Activated T-cell treated with anti-CD3 and anti-CD28 coated beads, Interleukin-2, amount 50 U/mL, for 72 hours (primary cell): ENCODE data around the gene KLHL14. TPM values are rescaled to one million over a fixed set of nuclear protein-coding genes. Genes with fewer than 3 reads are reported as not detected.

ENCODE experiments used
- ATAC-seq, 2 donors: fragments of 150-1000 bp; cut with Tn5 transposase; replicated peaks in 1 of 2; 2 replicates each; pipeline ENCODE4 v1.10.0; 2021; ENCODE audit warnings: moderate library complexity in 2 of 2, mild to moderate bottlenecking in 1 of 2
- DNase-seq, 2 donors: peaks; one replicate each; pipeline ENCODE4 v3.0.0; 2021 to 2022; ENCODE audit warnings: mixed read lengths in 1 of 2
- H3K27ac Mint-ChIP-seq: one replicate; pipeline ENCODE4 v1.8.0; 2022; ENCODE audit warnings: mild to moderate bottlenecking, moderate library complexity, mixed read lengths
- H3K27me3 Mint-ChIP-seq: one replicate; pipeline ENCODE4 v1.8.0; 2022; ENCODE audit warnings: low read depth, mixed read lengths
- H3K36me3 Mint-ChIP-seq, 2 donors: one replicate each; pipeline ENCODE4 v1.8.0; 2022; ENCODE audit warnings: mixed read lengths in 2 of 2, mild to moderate bottlenecking in 1 of 2; ENCODE audit not compliant: insufficient read depth in 2 of 2
- H3K4me1 Mint-ChIP-seq: one replicate; pipeline ENCODE4 v1.8.0; 2022; ENCODE audit warnings: low read depth, mixed read lengths
- H3K4me3 Mint-ChIP-seq, 2 donors: one replicate each; pipeline ENCODE4 v1.8.0; 2022; ENCODE audit warnings: mild to moderate bottlenecking in 2 of 2, mixed read lengths in 2 of 2, moderate library complexity in 2 of 2
- H3K9me3 Mint-ChIP-seq, 2 donors: one replicate each; pipeline ENCODE4 v1.8.0; 2022; ENCODE audit warnings: mixed read lengths in 2 of 2
- total RNA-seq, 2 donors: library from RNA; stranded (reverse); gene quantifications; one replicate each; pipeline ENCODE4 v1.2.3, GENCODE V29; 2022

Gene KLHL14, protein sequence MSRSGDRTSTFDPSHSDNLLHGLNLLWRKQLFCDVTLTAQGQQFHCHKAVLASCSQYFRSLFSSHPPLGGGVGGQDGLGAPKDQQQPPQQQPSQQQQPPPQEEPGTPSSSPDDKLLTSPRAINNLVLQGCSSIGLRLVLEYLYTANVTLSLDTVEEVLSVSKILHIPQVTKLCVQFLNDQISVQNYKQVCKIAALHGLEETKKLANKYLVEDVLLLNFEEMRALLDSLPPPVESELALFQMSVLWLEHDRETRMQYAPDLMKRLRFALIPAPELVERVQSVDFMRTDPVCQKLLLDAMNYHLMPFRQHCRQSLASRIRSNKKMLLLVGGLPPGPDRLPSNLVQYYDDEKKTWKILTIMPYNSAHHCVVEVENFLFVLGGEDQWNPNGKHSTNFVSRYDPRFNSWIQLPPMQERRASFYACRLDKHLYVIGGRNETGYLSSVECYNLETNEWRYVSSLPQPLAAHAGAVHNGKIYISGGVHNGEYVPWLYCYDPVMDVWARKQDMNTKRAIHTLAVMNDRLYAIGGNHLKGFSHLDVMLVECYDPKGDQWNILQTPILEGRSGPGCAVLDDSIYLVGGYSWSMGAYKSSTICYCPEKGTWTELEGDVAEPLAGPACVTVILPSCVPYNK
- under 1 TPM in 1 of 2 donors, not detected in 1; 0.05 TPM for total RNA-seq

DNA sequence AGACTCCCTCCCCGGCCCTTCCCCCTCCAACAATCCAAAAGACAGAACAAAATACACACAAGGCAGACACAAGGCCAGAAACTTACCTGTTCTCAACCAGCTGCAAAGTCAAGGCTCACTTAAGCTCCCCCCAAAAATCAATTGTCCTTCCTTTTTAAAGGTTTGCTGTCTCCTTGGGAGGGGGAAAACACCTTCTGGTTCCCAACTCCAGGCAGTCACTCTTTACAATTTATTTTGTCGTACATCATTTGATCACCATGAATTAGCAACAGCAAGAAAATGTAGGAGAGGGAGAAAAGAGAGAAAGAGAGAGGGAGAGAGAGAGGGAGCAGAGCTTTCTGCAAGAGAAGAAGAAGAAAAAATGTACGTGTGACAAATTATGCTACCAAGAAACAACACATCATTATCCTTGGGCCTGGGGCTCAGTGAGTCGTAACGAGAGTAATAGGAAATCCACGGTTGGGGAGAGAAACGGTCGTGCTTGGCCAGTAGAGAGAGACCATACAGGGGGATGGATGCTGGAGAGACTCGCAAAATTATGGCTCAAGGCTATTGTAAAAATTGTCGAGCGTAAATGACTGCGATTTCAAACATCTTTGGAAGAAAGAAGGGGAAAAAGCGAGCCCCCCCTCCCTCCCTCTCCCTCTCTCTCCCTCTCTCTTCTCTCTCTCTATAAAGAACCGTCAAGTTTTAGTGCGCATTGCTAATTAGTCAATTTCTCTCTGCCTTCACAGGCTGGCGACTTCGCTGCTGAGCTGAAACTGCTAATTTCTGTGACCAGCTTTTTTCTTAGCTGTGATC lies at the start of gene KLHL14:
KLHL14 (minus strand) TSS at position 443 of the 801 bp plus-strand sequence. CDS start 2,432 bp downstream, outside the sequence.
- ATAC-seq (no peak), DNase-seq (no peak)
- Mint-ChIP-seq H3K4me3 (peak within 1 kb of the TSS; percentile 22 to 47), H3K4me1 (no peaks in the 10 kb centered on the region), H3K9me3 (no peaks in the 10 kb centered on the region), H3K27me3 (peaks cover 55% of the 10 kb centered on the region), H3K27ac (no peak within 1 kb of the TSS), H3K36me3 (no peaks in the 10 kb centered on the region)

DNA sequence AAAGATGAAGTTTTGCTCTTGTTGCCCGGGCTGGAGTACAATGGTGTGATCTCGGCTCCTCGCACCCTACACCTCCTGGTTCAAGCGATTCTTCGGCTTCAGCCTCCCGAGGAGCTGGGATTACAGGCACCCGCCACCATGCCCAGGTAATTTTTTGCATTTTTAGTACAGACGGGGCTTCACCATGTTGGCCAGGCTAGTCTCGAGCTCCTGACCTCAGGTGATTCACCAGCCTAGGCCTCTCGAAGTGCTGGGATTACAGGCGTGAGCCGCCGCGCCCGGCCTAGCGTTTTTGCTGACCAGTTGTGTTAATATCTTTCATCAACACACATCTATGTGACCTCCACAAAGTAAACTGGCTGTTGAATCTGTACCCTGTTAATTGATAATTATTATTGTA lies 49.4 kb upstream of the KLHL14 start:
- DNase-seq: no peak
- Mint-ChIP-seq H3K4me3 (no peak overlapping the region), H3K9me3 (no peaks in the 10 kb centered on the region), H3K4me1 (no peaks in the 10 kb centered on the region), H3K27me3 (no peaks in the 10 kb centered on the region), H3K27ac (no peak overlapping the region), H3K36me3 (no peaks in the 10 kb centered on the region)
- ATAC-seq: no peak

DNA sequence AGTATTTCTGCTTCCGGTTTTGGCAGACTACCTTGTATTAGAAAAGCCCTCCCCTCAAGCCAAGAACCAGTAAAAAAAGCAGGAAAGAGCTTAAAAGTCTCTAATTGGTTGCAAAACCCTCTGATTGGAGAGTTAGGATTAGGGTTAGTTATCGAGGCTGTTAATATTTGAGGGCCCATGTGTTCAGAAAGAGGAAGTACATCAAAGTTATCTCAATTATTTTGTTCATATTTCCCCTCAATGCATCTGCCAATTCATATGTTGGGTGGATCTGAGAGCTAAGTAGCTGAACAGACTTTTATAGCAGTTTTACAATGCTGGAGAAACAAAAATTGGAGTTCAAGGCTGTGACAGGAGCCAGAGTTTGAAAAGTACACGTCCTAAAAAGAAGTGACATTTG lies 43.1 kb upstream of the KLHL14 start:
- no peak overlapping the region for H3K4me3 Mint-ChIP-seq
- no peak for ATAC-seq
- no peak overlapping the region for H3K27ac Mint-ChIP-seq
- no peaks in the 10 kb centered on the region for H3K27me3 Mint-ChIP-seq
- H3K9me3 Mint-ChIP-seq: peaks cover 2 to 3% of the 10 kb centered on the region in 2 donors
- H3K4me1 Mint-ChIP-seq: no peaks in the 10 kb centered on the region
- H3K36me3 Mint-ChIP-seq: no peaks in the 10 kb centered on the region
- DNase-seq: no peak

DNA sequence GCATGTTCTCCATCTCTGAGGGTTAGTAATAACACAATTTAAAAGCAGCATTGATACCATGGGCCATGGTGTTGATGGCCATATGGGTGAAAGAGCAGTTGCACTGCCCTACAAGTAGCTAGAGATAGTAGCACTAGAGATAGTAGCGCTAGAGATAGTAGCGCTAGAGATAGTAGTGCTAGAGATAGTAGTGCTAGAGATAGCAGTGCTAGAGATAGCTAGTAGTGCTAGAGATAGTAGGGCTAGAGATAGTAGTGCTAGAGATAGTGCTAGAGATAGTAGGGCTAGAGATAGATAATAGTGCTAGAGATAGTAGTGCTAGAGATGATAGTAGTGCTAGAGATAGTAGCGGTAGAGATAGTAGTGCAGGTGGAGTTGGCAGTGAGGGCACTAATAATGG lies 39.5 kb upstream of the KLHL14 start:
- H3K36me3 Mint-ChIP-seq: no peaks in the 10 kb centered on the region
- H3K4me3 Mint-ChIP-seq: no peak overlapping the region
- H3K27ac Mint-ChIP-seq: no peak overlapping the region
- ATAC-seq (no peak), DNase-seq (no peak)
- H3K27me3 Mint-ChIP-seq: no peaks in the 10 kb centered on the region
- peaks cover 2 to 3% of the 10 kb centered on the region in 2 donors for H3K9me3 Mint-ChIP-seq
- no peaks in the 10 kb centered on the region for H3K4me1 Mint-ChIP-seq

DNA sequence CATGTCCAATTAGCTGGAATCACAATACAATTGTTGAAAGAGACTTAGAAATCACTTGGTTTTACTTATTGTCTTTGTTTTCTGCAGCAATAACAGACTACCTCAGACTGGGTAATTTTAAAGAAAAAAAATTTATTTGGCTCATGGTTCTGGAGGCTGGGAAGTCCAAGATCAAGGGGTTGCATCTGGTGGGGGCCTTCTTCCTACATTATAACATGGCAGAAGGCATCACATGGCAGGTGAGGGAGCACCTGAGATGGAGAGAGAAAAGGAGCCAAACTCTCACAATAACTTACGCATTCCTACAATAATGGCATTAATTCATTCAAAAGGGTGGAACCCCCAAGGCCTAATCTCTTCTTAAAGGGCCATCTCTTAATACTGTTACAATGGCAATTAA lies 37.5 kb upstream of the KLHL14 start:
- ATAC-seq: no peak
- Mint-ChIP-seq H3K27ac (no peak overlapping the region), H3K9me3 (peaks cover 2 to 3% of the 10 kb centered on the region in 2 donors), H3K27me3 (no peaks in the 10 kb centered on the region), H3K36me3 (no peaks in the 10 kb centered on the region), H3K4me1 (no peaks in the 10 kb centered on the region), H3K4me3 (no peak overlapping the region)
- DNase-seq: no peak

DNA sequence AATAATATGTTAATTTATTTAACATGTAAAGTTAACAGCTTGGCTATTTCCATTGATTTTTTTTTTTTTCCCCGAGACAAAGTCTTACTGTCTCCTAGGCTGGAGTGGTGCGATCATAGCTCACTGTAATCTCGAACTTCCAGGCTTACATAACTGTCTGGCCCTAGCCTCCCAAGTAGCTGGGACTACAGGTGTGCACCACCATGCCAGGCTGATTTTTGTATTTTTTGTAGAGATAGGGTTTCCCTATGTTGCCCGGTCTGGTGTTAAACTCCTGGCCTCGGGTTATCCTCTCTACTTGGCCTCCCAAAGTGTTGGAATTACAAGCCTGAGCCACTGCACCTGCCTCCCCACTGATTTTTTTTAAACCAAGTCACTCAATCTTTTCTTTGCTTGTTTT lies 32.5 kb upstream of the KLHL14 start:
- Mint-ChIP-seq H3K9me3 (no peaks in the 10 kb centered on the region), H3K4me1 (no peaks in the 10 kb centered on the region), H3K4me3 (no peak overlapping the region), H3K27me3 (no peaks in the 10 kb centered on the region), H3K36me3 (no peaks in the 10 kb centered on the region), H3K27ac (no peak overlapping the region)
- ATAC-seq: no peak
- no peak for DNase-seq

DNA sequence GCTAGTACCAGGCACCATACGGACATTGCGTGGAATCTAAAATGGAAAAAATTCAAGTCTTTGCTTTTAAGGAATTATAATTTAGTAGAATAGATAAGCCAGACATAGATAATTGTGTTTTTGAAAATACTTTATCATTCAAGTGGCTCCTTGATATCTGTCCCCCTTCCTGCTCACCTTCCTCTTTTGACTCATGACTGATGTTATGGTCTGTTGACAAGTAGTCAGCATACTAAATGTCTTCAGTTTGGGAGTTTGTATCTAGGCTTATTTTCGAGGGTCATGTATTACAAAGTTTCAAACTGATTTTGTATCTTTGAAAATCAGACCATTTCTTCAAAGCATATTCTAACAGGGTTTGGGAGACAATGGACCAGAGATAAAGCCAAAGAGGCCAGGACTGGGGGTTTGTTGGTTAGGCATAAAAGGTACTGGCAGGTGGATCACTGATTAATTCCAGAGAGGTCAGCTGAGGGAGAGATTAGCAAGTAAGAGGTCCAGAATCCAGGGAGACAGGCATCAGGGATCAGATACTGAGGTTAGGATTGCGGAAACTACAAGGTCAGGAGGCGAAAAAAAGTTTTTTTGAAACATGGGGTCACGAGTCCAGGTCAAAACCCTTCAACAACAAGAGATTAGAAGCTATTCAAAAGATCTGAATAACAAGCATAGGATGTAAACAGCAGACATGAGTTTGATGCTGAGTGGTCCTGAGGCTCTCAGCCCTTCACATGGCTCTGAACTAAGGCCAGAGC lies 31.5 kb upstream of the KLHL14 start:
- Mint-ChIP-seq H3K4me1 (no peaks in the 10 kb centered on the region), H3K27me3 (no peaks in the 10 kb centered on the region), H3K9me3 (no peaks in the 10 kb centered on the region), H3K4me3 (no peak overlapping the region), H3K36me3 (no peaks in the 10 kb centered on the region), H3K27ac (no peak overlapping the region)
- no peak for DNase-seq
- no peak for ATAC-seq

DNA sequence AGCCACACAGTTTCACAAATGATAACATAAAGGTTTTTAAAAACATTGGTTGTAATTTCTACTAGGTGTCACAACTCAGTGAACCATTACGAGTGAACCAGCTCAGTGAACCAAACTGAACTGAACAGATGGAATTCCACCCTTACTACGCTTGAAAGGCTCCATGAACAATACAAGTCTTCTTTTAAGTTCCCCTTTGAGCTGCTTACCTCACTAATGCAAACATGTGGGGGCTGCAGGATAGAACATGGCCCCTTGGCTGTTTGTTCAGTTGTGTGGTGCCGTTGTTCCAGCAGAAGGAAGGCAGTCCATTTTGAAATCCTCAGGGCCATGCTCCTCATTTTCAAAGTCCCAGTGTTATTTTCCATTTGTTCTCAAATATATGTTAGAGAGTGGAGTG lies 30.7 kb upstream of the KLHL14 start:
- Mint-ChIP-seq H3K27ac (no peak overlapping the region), H3K27me3 (no peaks in the 10 kb centered on the region), H3K4me1 (no peaks in the 10 kb centered on the region), H3K36me3 (no peaks in the 10 kb centered on the region), H3K9me3 (no peaks in the 10 kb centered on the region), H3K4me3 (no peak overlapping the region)
- ATAC-seq (no peak), DNase-seq (no peak)

DNA sequence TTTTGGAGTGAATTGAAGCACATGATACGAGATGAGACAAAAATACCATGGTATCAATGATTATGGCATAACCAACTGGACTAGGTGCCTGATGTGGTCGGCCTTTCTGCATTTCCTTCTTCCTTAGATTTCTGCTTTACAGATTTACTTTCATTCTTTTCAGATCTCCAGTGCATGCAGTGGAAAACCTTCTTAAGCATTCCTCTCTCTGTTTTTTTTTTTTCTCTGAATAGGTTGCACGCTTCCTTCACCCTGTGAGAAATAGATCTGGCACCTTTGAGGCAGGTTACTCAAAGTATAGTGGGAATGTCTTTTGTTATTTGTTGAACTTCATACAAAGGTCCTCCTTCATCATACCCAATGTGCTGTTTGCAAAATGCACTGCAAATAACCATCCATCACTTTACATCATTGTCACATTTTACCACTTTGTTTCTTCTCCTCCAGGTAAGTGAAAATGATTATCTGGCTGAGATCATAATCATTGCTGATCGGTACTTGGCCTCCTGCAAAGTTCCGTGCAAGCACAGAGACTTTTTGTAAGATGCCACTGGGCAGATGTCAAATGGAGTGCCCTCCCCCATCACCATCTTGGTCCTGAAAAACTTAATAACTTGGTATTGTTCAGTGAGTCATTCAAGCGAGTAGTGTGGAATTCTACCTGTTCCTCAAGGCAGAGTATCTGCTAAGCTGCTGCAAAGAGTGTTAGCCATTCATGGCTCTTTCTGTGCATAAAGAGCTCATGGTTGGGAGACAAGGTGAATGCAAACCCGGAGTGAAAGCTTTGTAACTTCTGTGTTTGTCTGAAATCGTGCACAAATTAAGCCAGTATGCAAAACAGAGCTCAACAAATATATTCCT lies 30.0 kb upstream of the KLHL14 start:
- H3K36me3 Mint-ChIP-seq: peaks cover 0 to 2% of the 10 kb centered on the region in 2 donors
- no peaks in the 10 kb centered on the region for H3K4me1 Mint-ChIP-seq
- peaks cover 2% of the 10 kb centered on the region in 2 donors for H3K9me3 Mint-ChIP-seq
- no peak overlapping the region for H3K27ac Mint-ChIP-seq
- ATAC-seq: no peak
- no peak overlapping the region for H3K4me3 Mint-ChIP-seq
- DNase-seq: no peak
- H3K27me3 Mint-ChIP-seq: no peaks in the 10 kb centered on the region

DNA sequence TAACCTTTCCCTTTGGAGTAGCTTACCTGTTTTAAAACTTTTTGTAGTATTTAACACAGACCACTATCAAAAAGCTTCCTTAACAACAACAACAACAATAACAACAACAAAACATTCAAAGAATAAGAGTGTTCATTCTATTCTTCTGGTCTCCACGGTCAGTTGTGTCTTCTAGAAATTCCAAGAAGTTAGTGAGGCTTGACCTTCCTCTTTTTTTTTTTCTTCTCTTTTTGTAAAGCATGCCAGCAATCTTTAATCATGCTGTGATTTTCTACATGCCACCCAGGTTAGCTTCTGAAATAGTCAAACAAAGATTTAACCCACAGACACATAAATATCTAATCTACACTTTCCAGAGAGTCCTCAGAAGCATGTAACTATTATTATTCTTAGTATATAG lies 28.4 kb upstream of the KLHL14 start:
- Mint-ChIP-seq H3K4me3 (no peak overlapping the region), H3K27ac (no peak overlapping the region), H3K4me1 (no peaks in the 10 kb centered on the region), H3K9me3 (peaks cover 3 to 4% of the 10 kb centered on the region in 2 donors), H3K36me3 (peaks cover 0 to 2% of the 10 kb centered on the region in 2 donors), H3K27me3 (no peaks in the 10 kb centered on the region)
- ATAC-seq (no peak), DNase-seq (no peak)

DNA sequence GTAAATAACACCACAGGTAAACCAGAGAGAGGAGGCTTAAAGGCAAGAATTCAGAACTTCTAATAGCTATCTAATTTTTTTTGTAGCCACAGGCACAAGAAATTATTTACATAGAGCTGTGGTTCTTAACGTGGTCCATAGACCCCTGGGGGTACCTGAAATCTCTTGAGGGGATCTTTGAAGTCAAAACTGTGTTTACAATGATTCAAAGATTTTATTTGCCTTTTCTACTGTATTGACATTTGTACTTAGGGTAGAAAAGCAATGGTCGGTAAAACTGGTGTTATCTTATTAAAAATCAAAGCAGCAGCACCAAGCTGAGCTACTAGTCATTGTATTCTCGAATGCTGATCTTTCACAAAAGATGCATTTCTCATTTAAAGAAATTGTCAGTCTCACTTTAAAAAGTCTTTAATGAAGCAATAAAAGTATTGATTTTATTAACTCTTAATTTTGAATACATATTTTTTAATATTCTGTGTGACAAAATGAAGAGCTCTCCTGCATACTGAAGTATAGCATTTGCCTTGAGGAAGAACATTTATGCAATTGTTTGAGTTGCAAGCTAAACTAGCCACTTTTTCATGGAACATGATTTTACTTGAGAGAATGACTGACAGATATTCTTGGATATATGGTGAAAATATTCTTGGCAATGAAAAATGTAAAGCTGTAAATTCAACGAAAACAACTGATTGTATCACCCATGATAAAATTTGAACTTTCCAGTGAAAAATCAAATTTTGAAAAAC lies 25.6 kb upstream of the KLHL14 start:
- ATAC-seq (no peak), DNase-seq (no peak)
- Mint-ChIP-seq H3K27ac (no peak overlapping the region), H3K4me1 (no peaks in the 10 kb centered on the region), H3K4me3 (no peak overlapping the region), H3K9me3 (peaks cover 4 to 6% of the 10 kb centered on the region in 2 donors), H3K36me3 (peaks cover 2 to 3% of the 10 kb centered on the region in 2 donors), H3K27me3 (no peaks in the 10 kb centered on the region)
